Neural crest cell (in vitro differentiated cells): ENCODE data around the gene XRCC3. TPM values are rescaled to one million over a fixed set of nuclear protein-coding genes. Genes with fewer than 3 reads are reported as not detected.

ENCODE experiments used
- DNase-seq: peaks from one replicate; pipeline ENCODE4 v3.0.0; 2021; ENCODE audit warnings: low read depth, mixed read lengths, low spot score
- H3K27ac Mint-ChIP-seq: one replicate; pipeline ENCODE4 v1.8.0; 2021; ENCODE audit warnings: mild to moderate bottlenecking, mixed read lengths; ENCODE audit not compliant: unreplicated experiment
- H3K27me3 Mint-ChIP-seq: 2 replicates; pipeline ENCODE4 v1.8.0; 2021; ENCODE audit warnings: low read depth, mild to moderate bottlenecking, mixed read lengths
- H3K36me3 Mint-ChIP-seq: 2 replicates; pipeline ENCODE4 v1.8.0; 2021; ENCODE audit warnings: low read depth, mild to moderate bottlenecking, mixed read lengths
- H3K4me1 Mint-ChIP-seq: 2 replicates; pipeline ENCODE4 v1.8.0; 2021; ENCODE audit warnings: mixed read lengths
- H3K4me3 Mint-ChIP-seq: one replicate; pipeline ENCODE4 v1.8.0; 2021; ENCODE audit warnings: mild to moderate bottlenecking, mixed read lengths
- H3K9me3 Mint-ChIP-seq: 2 replicates; pipeline ENCODE4 v1.8.0; 2021; ENCODE audit warnings: mixed read lengths
- CTCF ChIP-seq: fragments of 200-600 bp; sonication (generic); conservative IDR thresholded peaks from 2 replicates; pipeline ENCODE4 v1.5.0; 2021; ENCODE audit warnings: antibody characterized with exemption, mild to moderate bottlenecking
- total RNA-seq: library from RNA; stranded (reverse); gene quantifications from 2 replicates; pipeline ENCODE4 v1.2.1, GENCODE V29; 2021

Gene XRCC3
- total RNA-seq, 1 donor from 2014 or later: 50.8 TPM

DNA sequence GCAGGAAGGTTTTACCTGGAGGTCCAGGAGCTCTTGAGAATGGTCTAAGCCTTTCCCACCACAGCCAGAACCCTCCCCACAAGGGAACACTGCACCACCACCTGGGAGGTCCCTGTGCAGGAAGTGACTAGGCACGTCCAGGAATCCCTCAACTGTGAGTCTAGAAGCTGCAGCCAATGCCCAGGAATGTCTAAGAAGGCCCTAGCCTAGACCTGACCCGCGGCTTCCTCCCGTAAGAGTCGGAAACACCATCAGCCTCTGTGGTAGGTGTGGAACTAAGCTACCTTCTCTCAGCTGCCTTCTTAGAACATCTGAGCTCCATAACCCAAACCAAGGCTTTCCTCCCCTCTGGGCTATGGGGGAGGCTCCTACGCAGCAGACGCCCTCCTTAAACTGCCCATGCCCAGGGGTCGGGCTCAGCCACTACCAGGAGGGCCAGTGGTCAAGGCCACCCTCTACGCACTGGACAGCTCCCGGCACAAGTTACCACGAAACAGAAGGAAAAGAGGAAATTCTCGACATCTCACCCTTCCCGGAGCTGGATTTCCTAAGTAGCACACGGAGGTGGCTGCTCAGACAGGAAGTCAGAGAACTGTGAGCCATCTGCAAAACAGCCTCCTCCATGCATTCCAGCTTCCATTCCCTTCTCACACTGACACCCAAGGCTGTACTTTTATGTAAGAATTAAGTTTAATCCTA is 25.9 kb upstream of the XRCC3 start:
- Mint-ChIP-seq H3K9me3 (no peaks in the 10 kb centered on the region), H3K27me3 (no peaks in the 10 kb centered on the region)

GRCh38 chr14:103739793-103740501 is 24.7 kb upstream of the XRCC3 start:
- Mint-ChIP-seq H3K27me3 (no peaks in the 10 kb centered on the region), H3K27ac (no peak overlapping the region), H3K4me3 (no peak overlapping the region), H3K4me1 (no peaks in the 10 kb centered on the region), H3K36me3 (no peaks in the 10 kb centered on the region), H3K9me3 (no peaks in the 10 kb centered on the region)
- DNase-seq: no peak
- no peak for TF ChIP-seq CTCF

More for the DNA sequence above, 25.9 kb upstream of the XRCC3 start:
- no peaks in the 10 kb centered on the region for H3K36me3 Mint-ChIP-seq
- no peak for TF ChIP-seq CTCF
- H3K27ac Mint-ChIP-seq: no peak overlapping the region
- H3K4me1 Mint-ChIP-seq: no peaks in the 10 kb centered on the region
- DNase-seq: no peak
- H3K4me3 Mint-ChIP-seq: no peak overlapping the region

DNA sequence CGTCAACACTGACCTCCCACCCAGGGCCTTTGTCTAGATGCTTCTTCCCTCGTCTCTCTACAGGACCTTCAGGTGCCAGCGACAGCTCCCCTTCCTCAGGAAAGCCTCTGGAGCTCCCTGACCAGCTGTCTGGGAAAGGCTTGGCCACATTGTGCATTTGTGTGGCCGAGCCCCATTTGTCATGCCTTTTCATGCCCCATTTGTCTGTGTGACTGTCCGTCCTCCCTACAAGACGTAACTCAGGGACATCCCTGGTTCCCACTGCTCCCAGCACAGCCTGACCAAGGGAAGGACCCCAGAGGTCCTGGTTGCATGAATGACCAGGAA is 24.2 kb upstream of the XRCC3 start:
- Mint-ChIP-seq H3K27me3 (no peaks in the 10 kb centered on the region), H3K27ac (no peak overlapping the region), H3K4me1 (peaks cover 3% of the 10 kb centered on the region), H3K36me3 (no peaks in the 10 kb centered on the region), H3K9me3 (no peaks in the 10 kb centered on the region), H3K4me3 (no peak overlapping the region)
- no peak for TF ChIP-seq CTCF
- DNase-seq: no peak

- no peak overlapping the region for H3K4me3 Mint-ChIP-seq
- H3K27me3 Mint-ChIP-seq: no peaks in the 10 kb centered on the region
- peaks cover 4% of the 10 kb centered on the region for H3K4me1 Mint-ChIP-seq
- H3K36me3 Mint-ChIP-seq: no peaks in the 10 kb centered on the region
- no peak for TF ChIP-seq CTCF
- H3K9me3 Mint-ChIP-seq: no peaks in the 10 kb centered on the region
- H3K27ac Mint-ChIP-seq: peak overlapping the region; percentile 50
- DNase-seq: no peak
Observed at GRCh38 chr14:103738701-103739451, 23.6 kb upstream of the XRCC3 start.

DNA sequence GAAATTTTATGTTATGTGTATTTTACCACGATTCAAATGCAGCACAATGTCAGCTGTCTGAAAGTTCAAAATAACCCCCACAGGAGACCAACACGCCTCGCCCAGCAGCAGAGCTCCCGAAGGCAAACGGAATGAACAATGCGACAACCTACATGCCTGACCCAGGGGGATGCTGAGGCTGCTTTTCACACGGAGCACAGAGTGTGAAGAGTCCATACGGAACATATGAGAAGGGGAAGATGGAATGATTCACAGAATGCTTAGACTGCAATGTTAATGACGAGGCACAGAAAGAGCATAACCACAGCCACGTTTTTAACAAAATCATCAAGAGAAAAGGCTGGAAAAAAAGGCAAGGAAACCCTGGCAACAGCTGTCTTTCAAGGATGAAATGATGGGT is 22.9 kb upstream of the XRCC3 start:
- H3K36me3 Mint-ChIP-seq: no peaks in the 10 kb centered on the region
- H3K27me3 Mint-ChIP-seq: no peaks in the 10 kb centered on the region
- DNase-seq: no peak
- TF ChIP-seq CTCF: no peak
- no peak overlapping the region for H3K4me3 Mint-ChIP-seq
- no peak overlapping the region for H3K27ac Mint-ChIP-seq
- H3K9me3 Mint-ChIP-seq: no peaks in the 10 kb centered on the region
- peaks cover 4% of the 10 kb centered on the region for H3K4me1 Mint-ChIP-seq
